Ramos (cell line): ENCODE measurements around the gene ERC2.
"Not testable (repeated sequence)": the region's sequence is repeated elsewhere in the genome, so short reads cannot be mapped to it uniquely, and the experiment has no call there.

ENCODE experiments used
- in situ Hi-C: fragments of 300-500 bp; cut with MboI; formaldehyde crosslinking; loops from one replicate; pipeline ENCODE4 v1.14.3; 2022; ENCODE audit warnings: low sequenced_read_pairs; ENCODE audit not compliant: unreplicated experiment

Gene ERC2

GRCh38 chr3:56107157-56107556 lies 361.1 kb downstream of the ERC2 start:
- in situ Hi-C loops = no loop called here

DNA sequence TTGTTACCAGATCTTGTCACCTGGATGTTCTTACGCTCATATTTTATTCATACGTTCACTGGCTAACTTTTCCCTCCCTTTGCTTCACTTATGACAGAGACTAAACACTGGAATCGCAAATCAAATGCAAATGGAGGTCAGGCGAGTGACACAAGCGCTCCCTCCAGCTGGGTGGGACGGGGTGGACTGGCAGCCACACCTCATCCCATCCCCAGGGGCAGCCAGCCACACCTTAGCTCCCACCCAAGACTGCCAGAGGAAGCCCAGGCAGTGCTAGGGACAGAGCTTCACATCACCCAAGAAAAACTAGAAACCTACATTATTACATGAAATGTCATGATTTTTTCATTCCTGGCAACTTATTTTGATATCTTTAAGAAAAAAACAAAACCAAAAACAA lies 366.2 kb downstream of the ERC2 start:
- in situ Hi-C loops = no loop called here

- in situ Hi-C loops = no loop called here
Measured at GRCh38 chr3:56101576-56101975, 366.7 kb downstream of the ERC2 start.

- in situ Hi-C loops = no loop called here
Measured at GRCh38 chr3:56096999-56097398, 371.3 kb downstream of the ERC2 start.

- in situ Hi-C loops = no loop called here
Measured at GRCh38 chr3:56094170-56094569, 374.1 kb downstream of the ERC2 start.

GRCh38 chr3:56089739-56090138 lies 378.5 kb downstream of the ERC2 start:
- in situ Hi-C loops = no loop called here

- in situ Hi-C loops = no loop called here
Measured at GRCh38 chr3:56087451-56088053, 380.7 kb downstream of the ERC2 start.

- in situ Hi-C loops = no loop called here
Measured at GRCh38 chr3:56086355-56086754, 381.9 kb downstream of the ERC2 start.

DNA sequence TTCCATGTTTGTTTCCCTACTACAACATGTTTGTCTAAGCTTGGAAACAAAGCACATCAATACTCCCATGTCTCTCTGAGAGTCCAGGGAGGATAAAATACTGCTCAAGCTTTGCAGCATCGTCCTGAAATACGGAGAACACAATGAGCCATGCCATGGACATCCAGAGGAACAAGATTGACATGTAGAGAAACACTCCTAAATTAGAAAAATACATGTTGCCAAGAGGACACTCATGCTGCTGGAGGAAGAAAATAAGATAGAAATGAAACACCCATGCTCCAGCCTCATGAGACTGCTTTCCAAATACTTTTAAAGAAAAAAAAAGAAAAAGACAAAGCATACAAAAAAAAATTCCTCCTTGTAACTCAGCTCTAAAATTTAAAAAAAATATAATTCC lies 387.0 kb downstream of the ERC2 start:
- in situ Hi-C loops = no loop called here

DNA sequence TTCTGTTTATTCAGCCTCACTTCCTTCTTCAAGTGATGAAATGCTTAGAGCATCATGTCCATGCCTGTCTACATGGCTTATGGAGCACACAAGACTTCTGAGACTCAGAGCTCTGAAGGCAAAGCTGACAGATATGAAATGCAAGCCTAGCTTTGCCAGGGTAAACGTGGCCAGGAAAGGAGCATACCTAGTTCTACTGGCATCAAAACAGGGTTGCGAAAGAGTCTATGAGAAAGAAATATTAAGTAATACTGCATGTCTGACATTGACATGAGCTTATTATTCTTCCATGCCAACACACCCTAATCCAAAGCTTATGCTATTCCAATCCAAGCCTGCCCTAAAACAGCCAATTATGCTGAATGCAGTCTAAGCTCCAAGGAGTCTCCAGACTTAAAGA lies 391.5 kb downstream of the ERC2 start:
- in situ Hi-C loops = no loop called here

GRCh38 chr3:56075089-56075488 lies 393.2 kb downstream of the ERC2 start:
- in situ Hi-C loops = no loop called here

DNA sequence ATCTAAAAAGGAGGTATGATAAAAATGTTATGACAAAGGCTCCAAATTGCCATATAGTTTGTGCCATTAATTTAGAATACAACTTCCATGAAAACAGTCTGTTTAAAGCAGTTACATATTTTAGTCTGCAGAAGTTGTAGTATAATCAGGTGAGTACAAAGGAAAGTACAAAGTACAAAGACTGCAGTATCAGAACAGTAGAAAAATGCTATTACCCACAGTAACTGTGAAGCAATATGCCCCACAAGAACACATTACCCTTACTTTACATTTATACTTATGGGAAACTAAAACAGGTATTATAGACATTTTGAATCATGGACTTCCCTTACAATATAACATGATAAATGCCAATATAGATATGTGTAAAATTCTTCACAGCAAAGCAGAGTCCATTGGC lies 398.5 kb downstream of the ERC2 start:
- in situ Hi-C loops = no loop called here

DNA sequence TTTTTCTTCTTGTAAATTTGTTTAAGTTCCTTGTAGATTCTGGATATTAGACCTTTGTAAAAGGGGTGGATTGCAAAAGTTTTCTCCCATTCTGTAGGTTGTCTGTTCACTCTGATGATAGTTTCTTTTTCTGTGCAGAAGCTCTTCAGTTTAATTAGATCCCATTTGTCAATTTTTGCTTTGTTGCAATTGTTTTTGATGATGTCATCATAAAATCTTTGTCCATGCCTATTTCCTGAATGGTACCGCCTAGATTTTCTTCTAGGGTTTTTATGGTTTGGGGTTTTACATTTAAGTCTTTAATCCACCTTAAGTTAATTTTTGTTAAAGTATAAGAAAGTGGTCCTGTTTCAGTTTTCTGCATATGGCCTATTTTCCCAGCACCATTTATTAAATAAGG lies 401.9 kb downstream of the ERC2 start:
- in situ Hi-C loops = not testable (repeated sequence)

DNA sequence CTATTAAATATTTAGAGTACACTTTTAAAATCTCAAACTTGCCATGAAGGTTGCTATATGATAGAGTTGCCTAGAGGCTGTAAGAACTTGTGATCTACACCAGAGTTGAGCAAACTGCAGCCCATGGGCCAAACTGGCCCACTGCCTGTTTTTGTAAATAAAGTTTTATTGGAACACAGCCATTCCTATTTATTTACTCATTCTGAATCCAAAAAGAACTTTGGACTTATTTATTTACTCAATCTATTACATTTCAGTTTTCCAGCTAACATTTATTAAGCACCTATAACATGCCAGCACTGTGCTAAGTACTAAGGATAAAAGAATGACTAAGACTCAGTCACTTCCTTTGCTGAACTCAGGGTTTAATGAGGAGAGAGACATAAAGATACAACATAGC lies 403.6 kb downstream of the ERC2 start:
- in situ Hi-C loops = no loop called here

GRCh38 chr3:56061279-56061626 lies 407.0 kb downstream of the ERC2 start:
- in situ Hi-C loops = no loop called here

DNA sequence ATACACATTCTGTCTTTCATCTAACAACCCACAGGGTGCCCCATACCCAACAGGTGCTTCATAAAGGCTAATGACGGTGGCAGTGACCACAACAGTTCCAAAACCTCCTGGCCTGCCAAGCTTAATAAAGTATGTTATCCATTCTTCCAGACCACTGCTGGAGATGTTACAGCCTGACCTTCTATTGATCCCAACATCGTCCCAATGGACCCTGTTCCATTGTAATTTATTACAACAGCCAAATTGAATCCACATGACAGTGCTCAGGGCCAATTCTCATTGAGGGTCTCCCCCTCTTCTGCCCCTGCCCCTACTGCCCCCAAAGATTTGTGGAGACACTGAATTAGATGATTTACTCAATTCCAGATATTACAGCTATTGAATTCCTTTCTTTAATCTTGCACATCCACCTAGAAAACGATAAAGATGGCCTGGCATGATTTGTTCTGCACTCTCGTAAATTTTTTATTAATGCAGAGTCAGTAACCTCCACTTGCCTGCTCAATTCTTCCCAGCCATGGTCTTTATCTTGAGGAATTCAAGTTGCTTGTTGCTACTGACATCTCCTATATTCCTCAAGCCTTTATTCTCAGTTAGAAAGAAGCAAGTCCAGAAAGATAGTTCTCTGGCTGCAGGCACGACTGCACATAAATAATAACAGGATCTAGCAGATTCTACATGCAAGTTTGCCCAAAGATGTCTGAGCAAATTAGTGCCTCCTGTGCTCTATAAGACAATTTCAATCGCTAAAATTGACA lies 407.6 kb downstream of the ERC2 start:
- in situ Hi-C loops = no loop called here

GRCh38 chr3:56059731-56060130 lies 408.5 kb downstream of the ERC2 start:
- in situ Hi-C loops = no loop called here

- in situ Hi-C loops = no loop called here
Measured at GRCh38 chr3:56055951-56056350, 412.3 kb downstream of the ERC2 start.

- in situ Hi-C loops = no loop called here
Measured at GRCh38 chr3:56055546-56055945, 412.7 kb downstream of the ERC2 start.

- in situ Hi-C loops = no loop called here
Measured at GRCh38 chr3:56054844-56055243, 413.4 kb downstream of the ERC2 start.

GRCh38 chr3:56053727-56054126 lies 414.5 kb downstream of the ERC2 start:
- in situ Hi-C loops = no loop called here

- in situ Hi-C loops = no loop called here
Measured at GRCh38 chr3:56052188-56052587, 416.1 kb downstream of the ERC2 start.
